Gastrocnemius medialis (tissue), 4 donors: Measurements from ENCODE around the gene PTPN23.

ENCODE experiments used
- CTCF ChIP-seq, 5 experiments: fragments of 450-650 bp in 3 of 5; fragments of 200-600 bp in 2 of 5; sonication (generic) in 2 of 5; IDR thresholded peaks in 4 of 5; conservative IDR thresholded peaks in 1 of 5; 1 replicate in 4 of 5; 2 replicates in 1 of 5; pipeline ENCODE4 v1.5.1; 2016 to 2019; ENCODE audit warnings: antibody characterized with exemption in 5 of 5, mild to moderate bottlenecking in 3 of 5, moderate library complexity in 3 of 5
- POLR2A ChIP-seq, 2 donors: fragments of 450-650 bp; IDR thresholded peaks; one replicate each; pipeline ENCODE4 v1.6.1; 2017; ENCODE audit warnings: antibody characterized with exemption in 2 of 2, mild to moderate bottlenecking in 2 of 2, moderate library complexity in 2 of 2

- no peak for TF ChIP-seq POLR2A (IDR thresholded peaks at IDR 0.05)
- no peak for TF ChIP-seq CTCF (IDR thresholded peaks at IDR 0.05 in 4 of 5, conservative IDR thresholded peaks at IDR 0.05 in 1 of 5)
These were observed 63.3 kb downstream of the PTPN23 start for GRCh38 chr3:47444103-47444502.
